HepG2 (cell line): ENCODE data around the gene CHRNA5.

Experiments
- CBX2 ChIP-seq, 2 experiments: fragments of 200-600 bp in 1 of 2; sonication (generic); formaldehyde crosslinking in 1 of 2; IDR thresholded peaks; 2 replicates each; pipeline versions ENCODE4 v1.7.0 to v1.8.1; 2018 to 2022; ENCODE audit warnings: low read depth in 2 of 2, low read length in 1 of 2, mild to moderate bottlenecking in 1 of 2, missing genetic modification reagents in 1 of 2
- EP300 ChIP-seq, 3 experiments: sonication (generic) in 1 of 3; formaldehyde crosslinking in 1 of 3; IDR thresholded peaks; 2 replicates each; pipeline versions ENCODE4 v1.5.1 to v1.6.1; 2011 to 2020; ENCODE audit warnings: low read depth in 2 of 3, low read length in 2 of 3, borderline replicate concordance in 1 of 3, improper control_type of control experiment in 1 of 3, mild to moderate bottlenecking in 1 of 3, missing genetic modification reagents in 1 of 3, moderate library complexity in 1 of 3
- ZNF274 ChIP-seq: sonication (generic); formaldehyde crosslinking; IDR thresholded peaks from 2 replicates; pipeline ENCODE4 v1.5.1; 2020; ENCODE audit warnings: mild to moderate bottlenecking, missing genetic modification reagents
- ZNF34 ChIP-seq: sonication (generic); formaldehyde crosslinking; IDR thresholded peaks from 2 replicates; pipeline ENCODE4 v1.4.0; 2020; ENCODE audit warnings: mild to moderate bottlenecking, missing genetic modification reagents, borderline replicate concordance
- TF ChIP-seq, protein P1 (sequence below): IDR thresholded peaks from 2 replicates; pipeline ENCODE4 v1.6.1; 2016; ENCODE audit warnings: missing biosample characterization, missing genetic modification reagents, low read depth

DNA sequence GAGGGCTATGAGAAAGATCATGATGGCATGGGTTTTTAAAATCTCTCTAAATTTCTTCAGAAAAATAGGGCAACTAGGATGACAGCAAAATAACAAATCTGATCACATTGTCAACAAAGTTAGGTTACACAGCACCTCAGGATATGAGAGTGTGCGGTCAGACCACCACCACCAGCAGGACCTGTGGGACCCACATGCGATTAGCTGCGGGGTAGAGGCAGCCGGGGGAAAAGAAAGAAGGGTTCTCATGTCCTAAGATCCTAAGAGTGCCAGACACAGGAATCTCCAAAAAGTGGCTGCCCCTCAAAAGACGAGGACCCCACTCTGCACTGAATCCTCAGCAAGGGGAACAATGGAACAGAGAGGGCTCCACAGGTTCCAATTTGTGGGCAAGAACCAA, 39.9 kb downstream of the CHRNA5 start:
- TF ChIP-seq, protein P1, sequence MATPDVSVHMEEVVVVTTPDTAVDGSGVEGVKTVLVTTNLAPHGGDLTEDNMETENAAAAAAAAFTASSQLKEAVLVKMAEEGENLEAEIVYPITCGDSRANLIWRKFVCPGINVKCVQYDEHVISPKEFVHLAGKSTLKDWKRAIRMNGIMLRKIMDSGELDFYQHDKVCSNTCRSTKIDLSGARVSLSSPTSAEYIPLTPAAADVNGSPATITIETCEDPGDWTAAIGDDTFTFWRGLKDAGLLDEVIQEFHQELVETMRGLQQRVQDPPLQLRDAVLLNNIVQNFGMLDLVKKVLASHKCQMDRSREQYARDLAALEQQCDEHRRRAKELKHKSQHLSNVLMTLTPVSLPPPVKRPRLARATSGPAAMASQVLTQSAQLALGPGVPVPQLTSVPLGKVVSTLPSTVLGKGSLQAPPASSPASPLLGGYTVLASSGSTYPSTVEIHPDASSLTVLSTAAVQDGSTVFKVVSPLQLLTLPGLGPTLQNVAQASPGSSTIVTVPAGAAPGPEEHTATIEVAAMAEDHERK, result no peak
- TF ChIP-seq CBX2 (IDR thresholded peaks at IDR 0.05; ENCODE audit: low read depth, low read length), result no peak
- TF ChIP-seq CBX2 (CRISPR knock-in tag; IDR thresholded peaks at IDR 0.05; ENCODE audit: low read depth), result no peak
- no peak for TF ChIP-seq EP300 (IDR thresholded peaks at IDR 0.05; ENCODE audit: low read depth in 2 of 2, low read length in 2 of 2)
- TF ChIP-seq EP300 (CRISPR knock-in tag; IDR thresholded peaks at IDR 0.05; ENCODE audit: borderline replicate concordance), result no peak
- no peak for TF ChIP-seq ZNF274 (CRISPR knock-in tag)
- TF ChIP-seq ZNF34 (CRISPR knock-in tag), result no peak
